WERI-Rb-1 (cell line): ENCODE measurements around the gene CTXND2.
"Not testable (repeated sequence)": the region's sequence is repeated elsewhere in the genome, so short reads cannot be mapped to it uniquely, and the experiment has no call there.

Experiments used
- DNase-seq: peaks from one replicate; pipeline ENCODE4 v3.0.0-alpha.2; 2020
- H3K27ac ChIP-seq: fragments of 250-450 bp; sonication (Bioruptor Pico); 2 replicates; pipeline ENCODE4 v1.5.1; 2020; ENCODE audit warnings: mild to moderate bottlenecking, moderate library complexity
- H3K27me3 ChIP-seq: fragments of 250-450 bp; sonication (Bioruptor Pico); 2 replicates; pipeline ENCODE4 v1.5.1; 2021; ENCODE audit warnings: mild to moderate bottlenecking, low read depth, moderate library complexity; ENCODE audit not compliant: insufficient read depth, severe bottlenecking
- H3K36me3 ChIP-seq: fragments of 250-450 bp; sonication (Bioruptor Pico); 2 replicates; pipeline ENCODE4 v1.5.1; 2020; ENCODE audit warnings: mild to moderate bottlenecking, moderate library complexity
- H3K4me3 ChIP-seq: 2 replicates; pipeline ENCODE4 v1.5.1; 2011; ENCODE audit warnings: low read depth, mild to moderate bottlenecking, control low read depth, low read length
- H3K9me3 ChIP-seq: fragments of 250-450 bp; sonication (Bioruptor Pico); 2 replicates; pipeline ENCODE4 v1.5.1; 2021; ENCODE audit warnings: mild to moderate bottlenecking, moderate library complexity; ENCODE audit not compliant: severe bottlenecking
- CTCF ChIP-seq: IDR thresholded peaks from 2 replicates; pipeline ENCODE4 v1.5.1; 2011; ENCODE audit warnings: low read depth, mild to moderate bottlenecking, control low read depth, inconsistent platforms, low read length

The CTXND2 gene

GRCh38 chr1:150888727-150889126 lies 1.8 kb downstream of the CTXND2 start:
- no peaks in the 10 kb centered on the region for H3K27me3 ChIP-seq

GRCh38 chr1:150890033-150890416 lies 3.1 kb downstream of the CTXND2 start:
- Histone ChIP-seq H3K9me3 (no peaks in the 10 kb centered on the region), H3K36me3 (no peaks in the 10 kb centered on the region), H3K27me3 (no peaks in the 10 kb centered on the region), H3K4me3 (no peak overlapping the region), H3K27ac (no peak overlapping the region)
- DNase-seq: no peak
- no peak for TF ChIP-seq CTCF

More at GRCh38 chr1:150888727-150889126, 1.8 kb downstream of the CTXND2 start:
- H3K4me3 ChIP-seq: no peak overlapping the region
- H3K27ac ChIP-seq: no peak overlapping the region
- no peak for TF ChIP-seq CTCF
- H3K36me3 ChIP-seq: no peaks in the 10 kb centered on the region
- no peaks in the 10 kb centered on the region for H3K9me3 ChIP-seq
- no peak for DNase-seq

- Histone ChIP-seq H3K9me3 (no peaks in the 10 kb centered on the region), H3K4me3 (no peak overlapping the region), H3K36me3 (no peaks in the 10 kb centered on the region), H3K27ac (no peak overlapping the region), H3K27me3 (no peaks in the 10 kb centered on the region)
- no peak for TF ChIP-seq CTCF
- no peak for DNase-seq
Observed at GRCh38 chr1:150893336-150893913, 6.5 kb downstream of the CTXND2 start.

GRCh38 chr1:150895618-150896017 lies 8.7 kb downstream of the CTXND2 start:
- Histone ChIP-seq H3K36me3 (no peaks in the 10 kb centered on the region), H3K27me3 (no peaks in the 10 kb centered on the region), H3K27ac (no peak overlapping the region), H3K4me3 (no peak overlapping the region), H3K9me3 (peaks cover 3% of the 10 kb centered on the region)
- no peak for DNase-seq
- TF ChIP-seq CTCF: no peak

- not testable (repeated sequence) for H3K27me3 ChIP-seq, H3K9me3 ChIP-seq, DNase-seq, H3K27ac ChIP-seq, H3K4me3 ChIP-seq, H3K36me3 ChIP-seq
Observed at GRCh38 chr1:150899795-150900194, 12.9 kb downstream of the CTXND2 start.

GRCh38 chr1:150902346-150902745 lies 15.4 kb downstream of the CTXND2 start:
- Histone ChIP-seq H3K27me3 (no peaks in the 10 kb centered on the region), H3K9me3 (peaks cover 3% of the 10 kb centered on the region), H3K27ac (no peak overlapping the region), H3K4me3 (no peak overlapping the region), H3K36me3 (no peaks in the 10 kb centered on the region)
- no peak for TF ChIP-seq CTCF
- no peak for DNase-seq
